Measurements from ENCODE around the gene IL20RA. TPM values are rescaled to one million over a fixed set of nuclear protein-coding genes. Genes with fewer than 3 reads are reported as not detected.

IL20RA gene
- total RNA-seq, 2 donors from 2014 or later: not detected

GRCh38 chr6:137031122-137031521 is 13.6 kb downstream of the IL20RA start:
- no peak for ATAC-seq

GRCh38 chr6:137028912-137029311 is 15.9 kb downstream of the IL20RA start:
- H3K27me3 Mint-ChIP-seq: peaks cover 53 to 87% of the 10 kb centered on the region in 2 donors
- H3K9me3 Mint-ChIP-seq: no peaks in the 10 kb centered on the region
- H3K4me3 Mint-ChIP-seq: no peak overlapping the region
- peaks cover 5% of the 10 kb centered on the region for H3K36me3 Mint-ChIP-seq
- no peak for ATAC-seq
- H3K4me1 Mint-ChIP-seq (ENCODE audit: low read depth in 2 of 2): peaks cover 9 to 15% of the 10 kb centered on the region in 2 donors
- DNase-seq (ENCODE audit: low spot score): no peak
- no peak overlapping the region for H3K27ac Mint-ChIP-seq

More at GRCh38 chr6:137031122-137031521, 13.6 kb downstream of the IL20RA start:
- H3K36me3 Mint-ChIP-seq: peaks cover 5% of the 10 kb centered on the region
- no peaks in the 10 kb centered on the region for H3K9me3 Mint-ChIP-seq
- peak overlapping the region in 1 of 2 donors; percentile 36 for H3K27ac Mint-ChIP-seq
- DNase-seq (ENCODE audit: low spot score): no peak
- H3K4me3 Mint-ChIP-seq: no peak overlapping the region
- H3K4me1 Mint-ChIP-seq (ENCODE audit: low read depth in 2 of 2): peaks cover 12 to 18% of the 10 kb centered on the region in 2 donors
- H3K27me3 Mint-ChIP-seq: peaks cover 54 to 81% of the 10 kb centered on the region in 2 donors

GRCh38 chr6:137025786-137026730 is 18.7 kb downstream of the IL20RA start:
- no peak overlapping the region for H3K4me3 Mint-ChIP-seq
- no peaks in the 10 kb centered on the region for H3K9me3 Mint-ChIP-seq
- no peak for DNase-seq (ENCODE audit: low spot score)
- peaks cover 44 to 81% of the 10 kb centered on the region in 2 donors for H3K27me3 Mint-ChIP-seq
- no peak for ATAC-seq
- no peak overlapping the region for H3K27ac Mint-ChIP-seq
- H3K36me3 Mint-ChIP-seq: no peaks in the 10 kb centered on the region
- no peaks in the 10 kb centered on the region for H3K4me1 Mint-ChIP-seq (ENCODE audit: low read depth in 2 of 2)

GRCh38 chr6:137024237-137024990 is 20.4 kb downstream of the IL20RA start:
- Mint-ChIP-seq H3K36me3 (no peaks in the 10 kb centered on the region), H3K4me3 (no peak overlapping the region), H3K27me3 (peaks cover 41 to 79% of the 10 kb centered on the region in 2 donors), H3K9me3 (no peaks in the 10 kb centered on the region), H3K4me1 (ENCODE audit: low read depth in 2 of 2) (no peaks in the 10 kb centered on the region), H3K27ac (no peak overlapping the region)
- DNase-seq (ENCODE audit: low spot score): no peak
- no peak for ATAC-seq

- H3K27ac Mint-ChIP-seq: no peak overlapping the region
- no peaks in the 10 kb centered on the region for H3K4me1 Mint-ChIP-seq (ENCODE audit: low read depth in 2 of 2)
- no peak overlapping the region for H3K4me3 Mint-ChIP-seq
- H3K27me3 Mint-ChIP-seq: peaks cover 38 to 70% of the 10 kb centered on the region in 2 donors
- ATAC-seq: no peak
- no peaks in the 10 kb centered on the region for H3K36me3 Mint-ChIP-seq
- H3K9me3 Mint-ChIP-seq: no peaks in the 10 kb centered on the region
- no peak for DNase-seq (ENCODE audit: low spot score)
Observed at GRCh38 chr6:137020776-137021175, 24.0 kb downstream of the IL20RA start.

GRCh38 chr6:137019476-137020272 is 25.1 kb downstream of the IL20RA start:
- ATAC-seq: no peak
- no peak overlapping the region for H3K4me3 Mint-ChIP-seq

GRCh38 chr6:137017081-137017480 is 27.7 kb downstream of the IL20RA start:
- Mint-ChIP-seq H3K27me3 (peaks cover 42 to 72% of the 10 kb centered on the region in 2 donors), H3K36me3 (no peaks in the 10 kb centered on the region), H3K4me1 (ENCODE audit: low read depth in 2 of 2) (no peaks in the 10 kb centered on the region), H3K27ac (no peak overlapping the region), H3K9me3 (no peaks in the 10 kb centered on the region), H3K4me3 (no peak overlapping the region)
- ATAC-seq (no peak), DNase-seq (ENCODE audit: low spot score) (no peak)

More at GRCh38 chr6:137019476-137020272, 25.1 kb downstream of the IL20RA start:
- H3K27ac Mint-ChIP-seq: no peak overlapping the region
- H3K36me3 Mint-ChIP-seq: no peaks in the 10 kb centered on the region
- no peak for DNase-seq (ENCODE audit: low spot score)
- H3K4me1 Mint-ChIP-seq (ENCODE audit: low read depth in 2 of 2): no peaks in the 10 kb centered on the region
- peaks cover 46 to 70% of the 10 kb centered on the region in 2 donors for H3K27me3 Mint-ChIP-seq
- H3K9me3 Mint-ChIP-seq: no peaks in the 10 kb centered on the region

- no peaks in the 10 kb centered on the region for H3K4me1 Mint-ChIP-seq (ENCODE audit: low read depth in 2 of 2)
- ATAC-seq (no peak), DNase-seq (ENCODE audit: low spot score) (no peak)
- H3K36me3 Mint-ChIP-seq: no peaks in the 10 kb centered on the region
- no peaks in the 10 kb centered on the region for H3K9me3 Mint-ChIP-seq
- H3K27ac Mint-ChIP-seq: no peak overlapping the region
- H3K4me3 Mint-ChIP-seq: no peak overlapping the region
- peaks cover 45 to 74% of the 10 kb centered on the region in 2 donors for H3K27me3 Mint-ChIP-seq
Observed at GRCh38 chr6:137016356-137016755, 28.4 kb downstream of the IL20RA start.

- H3K9me3 Mint-ChIP-seq: no peaks in the 10 kb centered on the region
- no peaks in the 10 kb centered on the region for H3K36me3 Mint-ChIP-seq
- H3K4me3 Mint-ChIP-seq: no peak overlapping the region
- no peak overlapping the region for H3K27ac Mint-ChIP-seq
- ATAC-seq: no peak
- H3K27me3 Mint-ChIP-seq: peaks cover 45 to 74% of the 10 kb centered on the region in 2 donors
- H3K4me1 Mint-ChIP-seq (ENCODE audit: low read depth in 2 of 2): no peaks in the 10 kb centered on the region
- DNase-seq (ENCODE audit: low spot score): no peak
Observed at GRCh38 chr6:137015943-137016342, 28.8 kb downstream of the IL20RA start.

- DNase-seq (ENCODE audit: low spot score) (no peak), ATAC-seq (no peak)
- Mint-ChIP-seq H3K4me3 (no peak overlapping the region), H3K27me3 (peaks cover 43 to 67% of the 10 kb centered on the region in 2 donors), H3K9me3 (no peaks in the 10 kb centered on the region), H3K27ac (no peak overlapping the region), H3K4me1 (ENCODE audit: low read depth in 2 of 2) (no peaks in the 10 kb centered on the region), H3K36me3 (no peaks in the 10 kb centered on the region)
Observed at GRCh38 chr6:137013738-137014602, 30.8 kb downstream of the IL20RA start.

GRCh38 chr6:137013031-137013430 is 31.7 kb downstream of the IL20RA start:
- H3K4me1 Mint-ChIP-seq (ENCODE audit: low read depth in 2 of 2): no peaks in the 10 kb centered on the region
- ATAC-seq: no peak
- H3K36me3 Mint-ChIP-seq: no peaks in the 10 kb centered on the region
- H3K4me3 Mint-ChIP-seq: no peak overlapping the region
- no peak for DNase-seq (ENCODE audit: low spot score)
- H3K27ac Mint-ChIP-seq: no peak overlapping the region
- H3K27me3 Mint-ChIP-seq: peaks cover 43 to 76% of the 10 kb centered on the region in 2 donors
- H3K9me3 Mint-ChIP-seq: no peaks in the 10 kb centered on the region

- H3K36me3 Mint-ChIP-seq: no peaks in the 10 kb centered on the region
- H3K27ac Mint-ChIP-seq: no peak overlapping the region
- no peak for DNase-seq (ENCODE audit: low spot score)
- H3K9me3 Mint-ChIP-seq: no peaks in the 10 kb centered on the region
- ATAC-seq: no peak
- peaks cover 47 to 70% of the 10 kb centered on the region in 2 donors for H3K27me3 Mint-ChIP-seq
- H3K4me1 Mint-ChIP-seq (ENCODE audit: low read depth in 2 of 2): no peaks in the 10 kb centered on the region
- no peak overlapping the region for H3K4me3 Mint-ChIP-seq
Observed at GRCh38 chr6:137011406-137011805, 33.4 kb downstream of the IL20RA start.
